AG04450 (cell line): ENCODE measurements around the gene MRPL17. TPM values are rescaled to one million over a fixed set of nuclear protein-coding genes. Genes with fewer than 3 reads are reported as not detected.

ENCODE experiments used
- CTCF ChIA-PET: fragments of 300-600, 350-600 bp; formaldehyde crosslinking; extraction: SDS; loops from one replicate; lab custom pipeline; 2022; ENCODE audit warnings: antibody characterized with exemption, inconsistent platforms; lab: Charles Lee
- POLR2A ChIA-PET: fragments of 350-600 bp; formaldehyde crosslinking; extraction: SDS; loops from one replicate; lab custom pipeline; 2021; ENCODE audit warnings: antibody characterized with exemption, inconsistent platforms; lab: Yijun Ruan, JAX
- DNase-seq: peaks from one replicate; pipeline ENCODE4 v3.0.0-alpha.2; 2011; ENCODE audit warnings: low read depth, low spot score
- H3K27ac ChIP-seq: one replicate; pipeline ENCODE4 v1.5.1; 2012; ENCODE audit warnings: low read depth, low read length, control low read depth
- H3K27me3 ChIP-seq: one replicate; pipeline ENCODE4 v1.6.0; 2012; ENCODE audit warnings: low read length; ENCODE audit not compliant: control insufficient read depth, insufficient read depth
- H3K4me3 ChIP-seq: 2 replicates; pipeline ENCODE4 v1.5.1; 2011; ENCODE audit warnings: mild to moderate bottlenecking, low read depth, low read length, control low read depth
- H3K9me3 ChIP-seq: 2 replicates; pipeline ENCODE4 v1.5.1; 2012; ENCODE audit warnings: low read length; ENCODE audit not compliant: control insufficient read depth, insufficient read depth
- polyA plus RNA-seq: library from polyadenylated mRNA; depleted of rRNA; stranded (reverse); fragments of >200 nt; gene quantifications from 2 replicates; pipeline ENCODE4 v1.2.3, GENCODE V29; 2011
- TF ChIP-seq, protein P1 (sequence below): IDR thresholded peaks from 2 replicates; pipeline ENCODE4 v1.5.1; 2011; ENCODE audit warnings: low read depth, low read length, control low read depth, inconsistent platforms

Gene MRPL17
- polyA plus RNA-seq, 1 experiment, result 63.3 TPM

GRCh38 chr11:6640985-6641701 is 42.0 kb downstream of the MRPL17 start:
- H3K27ac ChIP-seq, result no peak overlapping the region
- no peaks in the 10 kb centered on the region for H3K27me3 ChIP-seq
- POLR2A ChIA-PET, result no interaction called here
- TF ChIP-seq, protein P1, sequence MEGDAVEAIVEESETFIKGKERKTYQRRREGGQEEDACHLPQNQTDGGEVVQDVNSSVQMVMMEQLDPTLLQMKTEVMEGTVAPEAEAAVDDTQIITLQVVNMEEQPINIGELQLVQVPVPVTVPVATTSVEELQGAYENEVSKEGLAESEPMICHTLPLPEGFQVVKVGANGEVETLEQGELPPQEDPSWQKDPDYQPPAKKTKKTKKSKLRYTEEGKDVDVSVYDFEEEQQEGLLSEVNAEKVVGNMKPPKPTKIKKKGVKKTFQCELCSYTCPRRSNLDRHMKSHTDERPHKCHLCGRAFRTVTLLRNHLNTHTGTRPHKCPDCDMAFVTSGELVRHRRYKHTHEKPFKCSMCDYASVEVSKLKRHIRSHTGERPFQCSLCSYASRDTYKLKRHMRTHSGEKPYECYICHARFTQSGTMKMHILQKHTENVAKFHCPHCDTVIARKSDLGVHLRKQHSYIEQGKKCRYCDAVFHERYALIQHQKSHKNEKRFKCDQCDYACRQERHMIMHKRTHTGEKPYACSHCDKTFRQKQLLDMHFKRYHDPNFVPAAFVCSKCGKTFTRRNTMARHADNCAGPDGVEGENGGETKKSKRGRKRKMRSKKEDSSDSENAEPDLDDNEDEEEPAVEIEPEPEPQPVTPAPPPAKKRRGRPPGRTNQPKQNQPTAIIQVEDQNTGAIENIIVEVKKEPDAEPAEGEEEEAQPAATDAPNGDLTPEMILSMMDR, result no peak
- no peak for DNase-seq
- H3K9me3 ChIP-seq, result no peaks in the 10 kb centered on the region; the same call in 1 of the 2 replicates
- H3K4me3 ChIP-seq, result no peak overlapping the region
- CTCF ChIA-PET, result no interaction called here

DNA sequence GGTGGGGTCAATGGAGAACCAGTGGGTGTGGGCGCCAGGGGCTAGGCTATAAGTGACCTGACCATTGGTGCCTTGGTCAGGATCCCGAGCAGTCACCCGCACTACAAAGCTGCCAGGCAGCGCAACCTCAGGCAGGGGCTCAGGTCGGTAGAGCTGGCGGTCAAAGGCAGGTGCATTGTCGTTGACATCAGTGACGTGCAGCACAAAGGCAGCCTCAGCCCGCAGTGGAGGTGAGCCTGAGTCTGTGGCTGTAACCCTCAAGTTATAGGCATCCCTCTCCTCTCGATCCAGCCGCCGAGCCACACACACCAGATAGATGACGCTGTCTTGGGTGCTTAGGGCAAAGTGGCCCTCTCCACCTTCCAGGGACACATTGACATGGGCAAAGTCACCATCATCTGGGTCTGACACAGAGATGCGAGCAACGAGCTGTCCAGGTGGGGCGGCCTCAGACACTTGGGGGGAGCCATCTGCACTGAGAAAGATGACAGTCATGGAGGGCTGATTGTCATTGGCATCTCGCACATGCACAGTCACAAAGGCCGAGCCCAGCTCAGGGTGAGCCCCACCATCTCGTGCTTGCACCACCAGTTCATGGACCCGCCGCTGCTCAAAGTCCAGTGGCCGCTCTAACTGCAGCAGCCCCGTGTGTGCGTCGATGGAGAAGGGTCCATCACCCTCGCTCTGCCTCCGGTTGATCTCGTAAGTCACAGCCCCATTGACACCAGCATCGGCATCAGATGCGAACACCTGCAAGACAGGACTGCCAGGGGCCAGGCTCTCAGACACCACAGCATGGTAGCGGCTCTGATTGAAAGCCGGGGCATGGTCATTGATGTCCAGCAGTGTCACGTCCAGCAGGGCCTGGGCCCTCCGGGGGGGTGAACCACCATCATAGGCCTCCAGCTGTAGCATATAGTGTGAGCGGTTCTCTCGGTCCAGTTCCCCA is 42.8 kb downstream of the MRPL17 start:
- POLR2A ChIA-PET, result no interaction called here
- CTCF ChIA-PET, result no interaction called here

DNA sequence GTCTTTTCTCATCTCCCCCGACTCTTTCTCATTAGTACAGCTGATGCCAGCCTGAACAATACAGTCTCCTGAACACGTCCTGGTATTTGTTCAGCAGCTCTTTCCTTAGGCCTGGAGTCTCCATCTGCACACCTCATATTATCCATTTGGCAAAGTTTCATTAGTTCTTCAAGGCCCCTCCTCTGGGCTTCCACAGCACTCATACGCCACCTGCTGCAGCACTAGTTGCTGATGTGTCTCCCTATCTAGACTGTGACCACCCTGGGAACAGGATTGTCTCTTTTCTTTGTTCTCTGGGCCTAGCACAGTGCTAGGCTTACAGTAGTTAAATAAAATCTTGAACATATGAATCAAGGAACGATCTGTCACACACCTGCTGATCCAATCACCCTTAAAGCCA is 44.7 kb downstream of the MRPL17 start:
- CTCF ChIA-PET, result no interaction called here
- Histone ChIP-seq H3K9me3 (no peaks in the 10 kb centered on the region; the same call in 1 of the 2 replicates), H3K27me3 (no peaks in the 10 kb centered on the region), H3K4me3 (no peak overlapping the region), H3K27ac (no peak overlapping the region)
- DNase-seq, result no peak
- TF ChIP-seq, protein P1, result no peak
- POLR2A ChIA-PET, result no interaction called here

More for the DNA sequence above, 42.8 kb downstream of the MRPL17 start:
- Histone ChIP-seq H3K27me3 (no peaks in the 10 kb centered on the region), H3K4me3 (no peak overlapping the region), H3K9me3 (no peaks in the 10 kb centered on the region; the same call in 1 of the 2 replicates), H3K27ac (no peak overlapping the region)
- TF ChIP-seq, protein P1, result no peak
- no peak for DNase-seq

- POLR2A ChIA-PET, result no interaction called here
- Histone ChIP-seq H3K9me3 (no peaks in the 10 kb centered on the region; the same call in 1 of the 2 replicates), H3K27ac (no peak overlapping the region), H3K4me3 (no peak overlapping the region; the same call in 1 of the 2 replicates), H3K27me3 (no peaks in the 10 kb centered on the region)
- TF ChIP-seq, protein P1, result no peak
- CTCF ChIA-PET, result no interaction called here
- DNase-seq, result no peak
Observed at GRCh38 chr11:6637871-6638270, 45.3 kb downstream of the MRPL17 start.
